NCI-H1436 (cell line): ENCODE results near the gene SLC44A4.
A peak's percentile ranks its signal among the peaks of the same experiment; 100 is the strongest.
"Not testable (repeated sequence)": the region's sequence is repeated elsewhere in the genome, so short reads cannot be mapped to it uniquely, and the experiment has no call there.

ENCODE experiments used
- DNase-seq: peaks from one replicate; lab custom pipeline; 2025; lab: John Stamatoyannopoulos, UW

The SLC44A4 gene

DNA sequence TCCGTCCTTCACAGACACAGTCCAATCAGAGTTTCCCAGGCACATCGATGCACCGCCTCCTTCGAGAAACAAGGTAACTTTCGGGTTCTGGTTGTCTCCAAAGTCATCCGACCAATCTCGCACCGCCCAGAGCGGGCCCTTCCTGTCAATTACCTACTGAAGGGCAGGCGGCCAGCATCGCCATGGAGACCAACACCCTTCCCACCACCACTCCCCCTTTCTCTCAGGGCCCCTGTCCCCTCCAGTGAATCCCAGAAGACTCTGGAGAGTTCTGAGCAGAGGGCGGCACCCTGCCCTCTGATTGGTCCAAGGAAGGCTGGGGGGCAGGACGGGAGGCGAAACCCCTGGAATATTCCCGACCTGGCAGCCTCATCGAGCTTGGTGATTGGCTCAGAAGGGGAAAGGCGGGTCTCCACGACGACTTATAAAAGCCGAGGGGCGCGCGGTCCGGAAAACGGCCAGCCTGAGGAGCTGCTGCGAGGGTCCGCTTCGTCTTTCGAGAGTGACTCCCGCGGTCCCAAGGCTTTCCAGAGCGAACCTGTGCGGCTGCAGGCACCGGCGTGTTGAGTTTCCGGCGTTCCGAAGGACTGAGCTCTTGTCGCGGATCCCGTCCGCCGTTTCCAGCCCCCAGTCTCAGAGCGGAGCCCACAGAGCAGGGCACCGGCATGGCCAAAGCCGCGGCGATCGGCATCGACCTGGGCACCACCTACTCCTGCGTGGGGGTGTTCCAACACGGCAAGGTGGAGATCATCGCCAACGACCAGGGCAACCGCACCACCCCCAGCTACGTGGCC, 51.3 kb downstream of the SLC44A4 start, which contains the start of gene HSPA1B:
HSPA1B (plus strand) TSS at position 453 of the 794 bp plus-strand sequence; CDS start at position 666, 213 bp downstream.
- DNase-seq = peak; percentile 99

GRCh38 chr6:31826793-31827285, 52.0 kb downstream of the SLC44A4 start:
- peak; percentile 73 for DNase-seq

GRCh38 chr6:31825553-31825952, 53.2 kb downstream of the SLC44A4 start:
- no peak for DNase-seq

- not testable (repeated sequence) for DNase-seq
Measured at GRCh38 chr6:31823592-31824196, 55.1 kb downstream of the SLC44A4 start.

DNA sequence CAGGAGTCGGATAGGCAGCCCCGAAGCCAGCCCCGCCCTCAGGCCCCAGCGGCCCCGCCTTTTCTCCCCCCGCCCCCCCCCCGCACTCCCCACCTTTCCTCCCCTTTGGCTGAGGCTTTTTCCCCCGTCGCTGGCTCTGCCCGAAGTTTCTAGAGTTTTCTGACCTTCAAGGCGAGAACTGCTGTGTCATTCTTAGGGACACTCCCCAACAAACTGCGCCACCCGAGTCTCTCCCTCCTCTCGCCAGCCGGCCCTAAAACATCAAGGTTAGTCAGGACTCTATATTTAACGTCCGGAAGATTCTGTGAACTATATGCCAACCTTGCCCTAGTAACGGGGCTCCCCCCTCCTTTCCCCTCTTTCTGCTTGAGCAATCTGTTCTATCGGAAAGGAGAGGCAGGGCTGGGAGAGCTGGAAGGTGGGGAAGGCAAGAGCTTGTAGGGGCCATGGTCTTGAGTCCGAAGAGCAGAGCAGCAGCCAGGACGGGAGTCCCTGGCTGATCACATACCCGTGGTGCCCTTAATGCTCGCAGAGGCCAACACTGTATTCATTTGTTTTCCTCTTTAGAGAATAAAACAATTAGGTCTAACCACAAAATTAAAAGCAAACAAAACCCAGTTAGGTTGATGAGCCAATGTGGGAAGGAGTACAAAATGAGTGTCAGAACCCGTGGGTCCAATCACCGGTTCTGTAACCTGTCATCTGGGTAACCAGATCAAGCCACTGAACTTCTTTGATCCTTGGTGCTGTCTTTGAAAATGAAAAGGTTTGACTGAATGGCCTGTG, 56.6 kb downstream of the SLC44A4 start:
- DNase-seq = no peak

DNA sequence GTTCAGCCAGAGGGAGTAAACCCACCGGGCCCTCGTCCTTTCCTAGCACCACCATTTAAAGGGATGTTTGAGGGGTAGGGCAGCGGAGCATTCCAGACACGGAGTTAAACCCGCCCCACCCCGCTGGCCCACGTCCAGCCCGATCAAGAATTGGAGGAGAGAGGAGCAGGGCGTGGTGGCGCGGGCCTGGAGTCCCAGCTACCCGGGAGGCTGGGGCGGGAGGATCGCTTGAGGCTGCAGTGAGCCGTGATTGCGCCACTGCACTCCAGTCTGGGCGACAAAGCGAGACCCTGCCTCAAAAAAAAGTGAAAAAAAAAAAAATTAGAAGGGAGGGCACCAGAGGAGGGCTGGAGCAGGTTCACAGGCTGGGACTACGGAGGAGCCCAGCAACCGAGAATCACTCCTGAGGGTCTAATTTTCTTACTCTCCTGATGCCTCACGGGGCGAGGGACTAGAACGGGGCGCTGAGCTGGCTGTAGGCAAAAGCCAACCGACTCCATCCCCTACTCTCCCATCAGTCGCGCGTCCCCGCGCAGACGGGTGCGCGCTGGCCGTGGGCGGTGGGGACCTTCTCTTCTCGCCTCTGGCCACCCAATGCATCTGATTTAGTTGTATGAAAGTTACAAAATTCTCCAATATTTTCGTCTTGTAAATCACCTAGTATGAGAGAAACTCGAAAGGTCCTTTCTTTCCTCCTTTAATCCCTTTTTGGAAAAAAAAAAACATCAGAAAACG, 57.3 kb downstream of the SLC44A4 start:
- DNase-seq = peak; percentile 26

GRCh38 chr6:31820399-31820798, 58.4 kb downstream of the SLC44A4 start:
- DNase-seq = not testable (repeated sequence)

- DNase-seq = no peak
Measured at GRCh38 chr6:31819871-31820299, 58.9 kb downstream of the SLC44A4 start.

DNA sequence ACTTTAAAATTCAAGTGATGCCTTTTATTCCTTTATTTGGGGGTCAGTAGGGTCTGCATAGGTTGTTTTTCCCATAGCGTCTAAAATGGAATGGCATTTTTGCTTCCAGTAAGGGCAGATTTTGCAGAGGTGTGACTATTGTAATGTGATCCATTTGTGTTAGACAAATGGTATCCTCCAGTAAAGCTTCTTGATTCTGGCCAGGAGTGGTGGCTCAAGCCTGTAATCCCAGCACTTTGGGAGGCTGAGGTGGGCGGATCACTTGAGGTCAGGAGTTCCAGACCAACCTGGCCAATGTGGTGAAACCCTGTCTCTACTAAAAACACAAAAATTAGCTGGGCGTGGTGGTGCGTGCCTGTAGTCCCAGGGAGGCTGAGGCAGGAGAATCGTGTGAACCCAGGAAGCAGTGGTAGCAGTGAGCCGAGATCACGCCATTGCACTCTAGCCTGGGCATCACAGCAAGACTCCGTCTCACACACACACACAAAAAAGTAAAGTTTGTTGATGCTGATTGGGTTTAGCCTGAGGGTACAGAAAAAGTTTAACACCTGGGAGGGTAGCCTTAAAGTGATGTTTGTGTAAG, 60.8 kb downstream of the SLC44A4 start:
- not testable (repeated sequence) for DNase-seq

GRCh38 chr6:31817133-31817928, 61.5 kb downstream of the SLC44A4 start:
- not testable (repeated sequence) for DNase-seq

- peak; percentile 92 for DNase-seq
Measured at GRCh38 chr6:31815025-31815838, 63.6 kb downstream of the SLC44A4 start, which contains the start of the genes HSPA1A and HSPA1L. Gene HSPA1A, plus strand, starts transcription at chr6:31815543. Its CDS starts 214 bp downstream, at chr6:31815757. Gene HSPA1L, minus strand, starts transcription at chr6:31815283. Its CDS starts 3,311 bp downstream, at chr6:31811972.

GRCh38 chr6:31814677-31815024, 64.1 kb downstream of the SLC44A4 start:
- peak; percentile 86 for DNase-seq

DNA sequence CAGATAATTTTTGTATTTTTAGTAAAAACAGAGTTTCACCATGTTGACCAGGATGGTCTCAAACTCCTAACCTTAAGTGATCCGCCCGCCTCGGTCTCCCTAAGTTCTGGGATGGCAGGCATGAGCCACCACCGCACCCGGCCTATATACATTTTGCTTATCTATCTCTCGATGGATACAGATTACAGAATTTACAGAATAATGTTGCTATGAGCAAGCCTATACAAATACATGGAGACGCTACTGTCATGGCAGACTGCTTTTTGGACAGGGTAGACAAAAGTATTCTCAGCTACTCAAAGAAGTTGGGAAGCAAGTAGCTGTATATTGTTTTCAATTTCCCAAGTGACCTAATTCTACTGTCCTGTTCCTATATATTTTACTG, 65.3 kb downstream of the SLC44A4 start:
- DNase-seq = no peak
